ENCODE data around the gene NTM.

DNA sequence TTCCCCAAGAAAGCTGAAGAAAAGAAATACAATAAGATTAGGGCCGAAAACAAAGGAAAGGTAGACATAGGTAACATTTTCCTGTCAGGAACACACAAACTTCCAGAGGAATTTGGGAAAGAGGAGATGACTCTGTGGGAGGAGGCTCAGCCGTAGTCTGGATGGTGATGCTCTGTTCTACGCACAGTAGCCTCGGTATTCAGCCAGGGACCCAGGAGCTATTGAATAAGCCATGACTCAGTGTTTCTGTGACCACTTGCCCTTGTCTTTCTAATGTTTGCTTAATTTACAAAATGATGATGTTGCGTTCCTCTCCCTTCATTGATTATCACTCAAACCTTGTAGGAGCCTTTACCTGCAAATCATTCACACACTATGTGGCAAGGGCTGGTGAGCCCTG, 745.0 kb downstream of the NTM start:
- no peak for TF ChIP-seq EZH2phosphoT487 (IDR thresholded peaks at IDR 0.05; ENCODE audit: insufficient read depth, low read depth)
- no peak for TF ChIP-seq EZH2 (IDR thresholded peaks at IDR 0.05; ENCODE audit: insufficient read depth, poor library complexity, severe bottlenecking)

All from GM23248 (cell line).